GM19240 (cell line): ENCODE results near the gene CACNA2D3.
"Not testable (repeated sequence)": the region's sequence is repeated elsewhere in the genome, so short reads cannot be mapped to it uniquely, and the experiment has no call there.

ENCODE experiments used
- DNase-seq: peaks from one replicate; pipeline ENCODE4 v3.0.0; 2011; ENCODE audit warnings: low spot score; ENCODE audit not compliant: insufficient read length

CACNA2D3 gene

DNA sequence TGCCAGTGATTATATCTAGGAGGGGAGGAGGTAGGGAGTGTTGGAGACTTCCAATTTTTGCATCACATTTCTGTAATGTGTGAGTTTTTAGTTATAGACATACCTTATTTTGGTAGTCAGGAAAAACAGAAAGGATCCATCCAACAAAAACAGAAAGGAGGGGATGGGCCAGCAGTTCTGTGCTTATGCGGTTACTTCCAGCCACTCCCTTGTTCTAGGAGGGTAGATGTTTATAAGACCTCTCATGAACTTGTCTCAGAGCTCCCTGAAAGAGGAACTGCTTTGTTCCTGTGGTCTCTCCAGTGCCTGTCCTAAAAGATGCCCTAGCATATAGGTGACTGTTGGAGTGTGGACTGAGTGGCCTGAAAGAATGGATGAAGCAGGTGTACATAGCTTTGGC, 323.3 kb downstream of the CACNA2D3 start:
- DNase-seq = no peak

DNA sequence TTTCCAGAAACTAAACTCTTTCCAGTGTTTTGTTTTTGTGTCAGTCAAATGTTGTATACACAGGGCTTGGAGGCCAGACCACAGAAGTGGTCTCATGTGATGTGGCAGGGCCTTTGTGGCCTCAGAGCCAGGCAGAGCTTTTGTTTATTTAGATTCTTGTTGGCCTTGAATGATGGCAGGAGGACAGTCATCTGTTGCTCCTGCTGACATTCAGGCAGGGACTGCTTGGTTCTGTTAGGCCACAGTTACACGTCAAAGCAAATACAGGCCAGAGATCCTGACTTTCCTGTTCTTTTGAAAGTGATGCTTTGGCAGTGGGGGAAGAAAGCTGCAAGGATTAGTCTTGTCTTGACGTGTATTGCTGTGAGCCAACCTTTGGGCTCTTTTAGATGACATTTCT, 325.1 kb downstream of the CACNA2D3 start:
- DNase-seq = no peak

DNA sequence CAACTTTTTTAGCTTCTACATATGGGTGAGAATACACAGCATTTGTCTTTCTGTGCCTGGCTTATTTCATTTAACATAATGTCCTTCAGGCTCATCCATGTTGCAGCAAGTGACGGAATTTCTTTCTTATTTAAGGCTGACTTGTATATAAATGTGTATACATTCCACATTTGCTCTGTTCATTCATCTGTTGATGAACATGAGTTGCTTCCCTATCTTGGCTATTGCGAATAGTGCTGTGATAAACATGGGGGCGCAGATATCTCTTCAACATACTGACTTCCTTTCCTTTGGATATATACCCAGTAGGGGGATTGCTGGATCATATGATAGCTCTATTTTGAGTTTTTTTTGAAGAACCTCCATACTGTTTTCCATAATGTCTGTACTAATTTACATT, 332.5 kb downstream of the CACNA2D3 start:
- no peak for DNase-seq

DNA sequence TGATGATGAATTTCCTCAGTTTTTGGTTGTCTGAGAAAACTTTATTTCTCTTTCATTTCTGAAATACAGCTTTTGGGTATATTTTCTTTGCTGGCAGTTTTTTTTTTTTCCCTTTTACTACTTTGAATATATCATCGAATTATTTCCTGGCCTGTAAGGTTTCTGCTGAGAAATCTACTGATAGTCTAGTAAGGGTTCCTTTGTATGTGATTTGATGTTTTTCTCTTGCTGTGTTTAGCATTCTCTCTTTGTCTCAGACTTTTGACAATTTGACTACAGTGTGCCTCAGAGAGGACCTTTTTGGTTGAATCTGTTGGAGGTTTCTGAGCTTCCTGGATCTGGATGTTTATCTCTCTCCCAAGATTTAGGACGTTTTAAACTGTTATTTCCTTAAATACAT, 336.0 kb downstream of the CACNA2D3 start:
- no peak for DNase-seq

DNA sequence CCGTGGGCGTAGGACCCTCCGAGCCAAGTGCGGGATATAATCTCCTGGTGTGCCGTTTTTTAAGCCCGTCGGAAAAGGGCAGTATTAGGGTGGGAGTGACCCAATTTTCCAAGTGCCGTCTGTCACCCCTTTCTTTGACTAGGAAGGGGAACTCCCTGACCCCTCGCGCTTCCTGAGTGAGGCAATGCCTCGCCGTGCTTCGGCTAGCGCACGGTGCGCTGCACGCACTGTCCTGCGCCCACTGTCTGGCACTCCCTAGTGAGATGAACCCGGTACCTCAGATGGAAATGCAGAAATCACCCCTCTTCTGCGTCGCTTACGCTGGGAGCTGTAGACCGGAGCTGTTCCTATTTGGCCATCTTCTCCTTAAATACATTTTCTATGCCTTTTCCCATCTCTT, 342.2 kb downstream of the CACNA2D3 start:
- not testable (repeated sequence) for DNase-seq

DNA sequence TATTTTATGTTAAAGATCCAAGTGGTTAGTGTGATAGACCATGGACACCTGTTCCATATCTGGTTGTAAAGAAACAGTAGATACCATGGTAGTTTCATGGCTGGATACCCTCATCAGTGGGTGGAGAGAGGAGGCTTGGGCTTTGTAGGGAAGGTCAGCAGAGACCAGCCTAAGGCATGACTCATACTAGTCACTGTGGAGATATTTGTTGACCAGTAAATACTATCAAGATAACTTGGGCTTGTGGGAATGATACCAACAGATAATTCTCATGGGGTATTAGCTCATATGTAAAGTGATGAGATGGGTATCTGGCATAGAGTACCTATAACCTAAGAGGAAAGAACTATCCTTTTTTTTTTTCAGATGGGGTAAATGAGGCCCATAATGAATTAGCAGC, 354.5 kb downstream of the CACNA2D3 start:
- no peak for DNase-seq

DNA sequence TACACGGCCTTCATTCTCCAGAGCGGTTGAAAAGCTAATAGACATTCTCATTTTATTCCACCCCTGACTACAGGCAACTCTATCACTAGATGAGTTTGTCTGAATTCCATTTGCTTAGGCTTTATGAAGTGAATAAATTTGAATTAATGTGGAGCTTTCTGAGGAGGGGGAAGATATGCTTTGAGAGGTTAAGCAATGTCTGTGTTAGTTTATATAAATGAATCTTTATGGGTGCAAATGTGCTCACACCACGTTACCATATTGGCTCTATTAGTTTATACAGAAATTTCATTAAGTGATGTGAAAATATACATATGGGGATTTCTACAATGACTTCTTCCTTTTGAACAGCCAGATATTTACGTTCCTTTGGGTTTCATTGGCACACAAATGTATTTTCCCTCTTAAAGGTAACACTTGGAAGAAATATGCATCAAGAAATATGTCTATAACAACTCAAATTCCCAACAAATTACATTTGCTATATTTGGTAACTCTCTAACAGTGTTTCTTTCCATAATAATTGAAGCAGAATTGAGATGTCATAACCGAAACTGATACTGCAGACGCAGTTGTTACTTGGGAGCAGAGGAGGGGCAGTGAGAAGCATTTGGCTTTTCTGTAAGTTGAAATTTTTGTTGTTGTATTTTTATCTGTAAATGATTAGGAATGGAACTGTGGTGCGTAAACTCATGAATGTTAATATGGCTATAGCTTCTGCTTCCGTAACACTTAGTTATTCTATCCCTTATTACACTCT, 359.4 kb downstream of the CACNA2D3 start:
- no peak for DNase-seq

DNA sequence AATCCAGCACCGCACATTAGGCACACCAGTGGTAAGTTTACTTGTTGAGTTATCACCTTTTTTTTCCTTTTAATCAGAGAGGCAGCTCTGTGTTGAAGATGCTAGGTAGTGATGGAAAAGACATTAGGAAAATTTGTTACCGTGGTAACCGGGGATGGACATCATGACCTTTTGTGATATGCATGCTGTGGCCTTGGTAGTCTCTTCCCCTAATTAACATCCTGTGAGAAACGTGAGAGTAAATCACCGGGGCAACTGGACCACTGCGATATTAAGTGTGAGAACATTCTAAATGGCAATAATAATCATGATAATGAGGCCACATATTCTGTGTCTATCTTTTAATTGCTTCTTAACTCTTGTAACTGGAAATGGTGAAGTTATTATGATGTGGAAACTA, 362.0 kb downstream of the CACNA2D3 start:
- no peak for DNase-seq

DNA sequence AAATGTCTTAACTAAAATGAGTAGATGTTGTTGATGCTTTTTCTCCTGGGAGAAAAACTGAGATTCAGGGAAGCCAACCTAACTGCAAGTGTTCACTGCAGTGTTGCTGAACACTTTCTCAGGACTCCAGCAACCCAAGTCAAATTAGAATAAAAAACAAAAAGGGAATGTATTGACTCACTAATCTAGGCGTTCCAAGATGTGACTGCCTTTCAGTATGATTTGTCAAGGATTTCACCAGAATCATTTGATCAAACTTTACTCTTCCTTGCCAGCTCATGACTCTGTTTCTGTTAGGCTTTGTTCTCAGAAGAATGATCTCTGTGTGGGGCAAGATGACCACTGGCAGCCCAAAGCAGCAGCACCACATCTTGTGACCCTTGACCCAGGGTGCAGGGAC, 364.0 kb downstream of the CACNA2D3 start:
- no peak for DNase-seq

DNA sequence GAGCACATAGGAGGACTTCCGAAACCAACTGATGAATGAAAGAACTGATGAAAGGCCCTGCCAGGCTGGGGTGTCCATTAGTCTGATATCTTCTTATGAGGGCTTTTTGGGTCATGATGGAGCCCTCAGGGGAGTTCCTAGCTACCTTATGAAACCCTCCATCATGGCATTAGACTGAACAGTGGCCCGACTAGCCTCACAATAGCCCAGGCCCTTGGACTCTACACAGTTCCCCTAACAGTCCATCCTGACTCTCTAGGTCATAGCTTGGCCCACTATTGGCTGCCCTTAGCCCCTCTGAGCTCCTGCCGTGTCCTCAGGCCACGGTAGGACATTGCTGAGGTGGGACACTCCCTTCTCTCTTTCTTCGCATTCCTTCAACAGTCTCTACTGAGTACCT, 365.9 kb downstream of the CACNA2D3 start:
- no peak for DNase-seq

DNA sequence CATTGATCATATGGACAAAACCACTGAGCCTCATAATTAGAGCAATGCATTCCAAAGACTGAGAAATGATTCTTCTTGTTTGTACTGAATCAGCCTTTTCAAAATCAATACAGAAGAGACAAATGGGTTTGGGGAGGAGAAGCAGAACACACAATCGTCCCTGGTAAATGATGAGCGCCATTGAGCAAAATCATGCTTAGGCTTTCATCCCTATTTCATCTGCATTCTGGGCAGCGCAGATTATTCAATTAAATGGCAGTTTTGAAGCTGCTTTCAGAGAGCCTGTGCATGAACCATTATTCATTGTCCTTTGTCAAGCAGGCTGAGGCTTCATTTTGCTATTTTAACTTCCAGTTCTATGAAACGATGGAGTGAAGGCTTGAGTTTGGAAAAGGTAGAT, 371.9 kb downstream of the CACNA2D3 start:
- no peak for DNase-seq

DNA sequence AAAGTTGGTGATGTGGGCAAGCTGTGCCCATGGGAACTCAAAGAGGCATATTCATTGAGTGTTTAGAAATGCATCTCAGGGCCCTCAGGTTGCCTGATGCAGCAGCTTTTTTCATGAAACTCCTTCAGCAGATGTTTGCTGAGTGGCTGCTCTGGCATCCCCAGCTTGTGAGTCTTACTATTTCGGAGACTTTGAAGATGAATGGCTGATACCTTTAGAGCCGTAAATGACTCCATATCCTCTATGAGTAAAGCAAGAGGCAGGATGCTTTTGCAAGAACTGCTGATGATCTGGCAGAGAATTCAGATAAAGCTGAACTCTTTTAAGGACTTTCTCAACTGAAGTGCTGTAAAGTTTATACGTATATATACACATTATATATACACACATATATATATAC, 384.3 kb downstream of the CACNA2D3 start:
- DNase-seq = no peak

DNA sequence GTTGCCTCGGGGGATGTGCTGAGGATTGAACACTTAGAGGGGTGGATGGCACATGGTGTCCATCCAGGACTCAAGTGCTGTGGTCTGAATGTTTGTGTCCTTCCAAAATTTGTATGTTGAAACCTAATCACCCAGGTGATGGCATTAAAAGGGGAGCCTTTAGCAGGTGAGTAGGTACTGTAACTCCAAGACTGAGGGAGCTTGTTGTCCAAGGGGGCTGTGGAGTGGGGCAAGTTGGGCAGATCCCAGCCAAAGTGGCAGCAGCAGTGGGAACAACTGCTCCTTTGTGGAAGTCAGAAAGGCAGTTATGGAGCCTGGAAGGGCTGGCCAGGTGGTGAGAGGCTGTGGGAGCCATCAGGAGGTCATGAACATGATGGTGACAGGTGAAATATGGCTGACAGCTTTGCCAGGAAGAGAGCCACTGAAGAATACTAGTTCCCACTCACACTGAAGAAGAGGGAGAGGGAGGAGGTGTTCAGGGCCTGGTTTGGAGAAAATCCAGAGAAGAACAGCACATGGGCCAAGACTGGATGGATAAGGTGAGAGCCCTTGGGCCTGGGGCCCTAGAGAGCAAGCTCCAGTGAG, 385.6 kb downstream of the CACNA2D3 start:
- no peak for DNase-seq

DNA sequence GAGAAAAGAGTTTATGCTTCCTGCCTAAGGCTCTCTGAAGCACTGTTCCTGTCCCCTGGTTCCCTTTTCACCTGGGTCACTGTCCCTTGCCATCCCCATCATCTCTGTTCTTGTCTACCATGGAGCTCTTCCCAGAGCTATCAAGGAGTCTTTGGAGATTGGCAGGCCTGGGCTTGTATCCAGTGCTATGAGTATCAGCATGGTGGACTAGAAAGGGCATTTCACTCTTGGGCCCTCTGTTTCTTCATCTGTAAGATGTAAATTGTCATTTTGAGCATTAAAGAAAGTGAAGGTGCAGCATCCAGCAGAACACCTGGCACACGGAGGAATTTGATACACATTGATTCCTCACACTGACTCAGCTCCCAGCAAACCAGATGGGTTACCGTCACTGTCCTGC, 388.2 kb downstream of the CACNA2D3 start:
- no peak for DNase-seq

DNA sequence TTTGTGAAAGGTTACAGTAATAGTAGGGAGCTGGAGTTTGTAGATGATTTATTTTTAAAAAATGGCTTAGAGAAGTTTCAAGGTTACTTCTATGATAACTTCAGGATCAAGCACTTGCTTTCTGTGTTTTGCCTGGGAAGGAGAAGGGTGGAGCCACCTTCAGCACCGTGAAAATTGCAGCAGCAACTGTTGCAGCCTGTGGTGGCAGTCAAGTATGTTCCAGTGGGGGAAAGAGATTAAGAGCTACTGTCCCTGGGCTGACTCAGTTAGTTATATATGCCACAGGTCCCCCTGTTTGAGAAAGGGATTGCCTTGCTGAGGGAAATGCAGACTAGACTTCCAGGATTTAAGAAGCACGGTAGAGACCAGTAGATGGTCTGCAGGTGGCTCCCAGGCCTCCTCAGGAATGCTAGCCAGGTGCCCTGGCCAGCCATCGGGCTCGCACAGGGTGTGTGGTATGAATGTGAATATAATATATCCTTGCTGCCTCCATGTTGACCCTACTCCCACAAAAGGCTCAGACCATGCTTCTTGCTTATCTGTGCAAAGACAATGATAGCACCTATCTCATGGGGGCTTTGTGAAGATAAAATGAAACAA, 389.5 kb downstream of the CACNA2D3 start:
- DNase-seq = no peak

DNA sequence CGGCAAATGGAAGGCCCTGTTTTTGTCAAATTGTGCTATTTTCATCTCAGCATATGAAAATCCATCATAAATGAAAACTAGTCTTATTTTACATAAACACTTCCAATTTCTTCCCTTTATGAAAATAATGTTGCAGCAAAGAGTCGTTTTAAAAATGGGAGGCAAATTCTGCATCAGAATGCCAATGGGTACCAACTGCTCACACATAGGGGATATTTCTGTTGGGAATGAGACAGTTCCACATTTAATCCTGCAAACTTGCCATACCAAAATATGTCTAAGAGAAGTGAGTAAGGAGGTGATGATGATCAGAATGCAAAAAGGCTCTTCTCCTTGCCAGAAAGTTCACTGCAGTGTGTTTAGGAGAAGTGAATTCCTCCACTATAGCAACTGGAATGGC, 391.7 kb downstream of the CACNA2D3 start:
- no peak for DNase-seq

DNA sequence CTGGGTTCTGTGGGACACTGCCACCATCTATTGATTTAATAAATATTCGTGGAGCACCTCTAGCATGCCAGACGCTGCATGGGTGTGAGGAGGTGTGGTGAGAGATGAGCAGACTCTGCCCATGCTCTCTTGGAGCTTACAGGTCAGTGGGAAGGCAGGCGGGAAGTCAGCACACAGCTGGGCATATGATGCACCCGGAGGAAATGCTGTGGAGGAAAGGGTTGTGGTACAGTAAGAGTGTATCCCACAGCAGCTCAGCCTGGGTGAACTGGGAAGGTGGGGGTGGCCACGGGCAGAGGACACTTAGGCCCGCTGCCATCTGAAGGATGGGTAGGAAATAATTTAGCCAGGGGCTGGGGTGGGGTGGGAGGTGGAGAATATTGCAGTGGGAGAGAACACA, 392.1 kb downstream of the CACNA2D3 start:
- no peak for DNase-seq

DNA sequence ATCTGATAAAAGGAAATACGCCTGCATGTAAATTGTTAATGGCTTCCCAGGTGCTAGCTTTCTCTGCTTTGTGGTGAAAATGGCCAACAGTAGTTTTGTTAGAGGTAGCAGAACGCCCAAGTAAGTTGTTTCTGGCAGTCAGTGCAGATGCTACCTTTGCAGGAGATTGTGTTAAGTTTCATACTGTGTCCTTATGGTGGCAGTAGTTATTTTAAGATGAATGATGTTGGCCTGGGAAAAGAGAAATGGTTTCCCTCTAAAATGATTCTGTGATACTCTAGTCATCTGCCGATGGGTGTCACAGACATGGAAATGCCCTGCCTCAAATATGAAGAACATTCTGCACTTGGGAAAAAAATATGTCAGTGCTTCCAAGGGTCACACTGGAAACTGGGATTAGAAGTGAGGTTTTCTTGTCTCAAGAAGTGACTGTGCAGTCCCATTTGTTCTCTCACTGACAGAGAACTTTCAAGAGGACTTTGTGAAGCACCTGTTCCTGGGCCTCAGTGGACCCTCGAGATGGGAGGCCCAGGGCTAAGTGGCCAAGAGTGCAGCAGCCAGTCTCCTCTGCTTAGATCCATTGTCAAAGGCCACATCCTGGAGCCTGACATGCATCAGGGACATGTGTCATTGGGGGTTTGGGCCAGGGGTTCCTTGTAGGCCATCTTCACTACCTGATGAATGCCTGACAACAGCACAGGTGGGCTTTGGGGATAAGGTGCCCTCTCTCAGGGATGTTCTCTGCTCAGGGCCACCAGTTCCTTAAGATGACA, 393.3 kb downstream of the CACNA2D3 start:
- DNase-seq = no peak

DNA sequence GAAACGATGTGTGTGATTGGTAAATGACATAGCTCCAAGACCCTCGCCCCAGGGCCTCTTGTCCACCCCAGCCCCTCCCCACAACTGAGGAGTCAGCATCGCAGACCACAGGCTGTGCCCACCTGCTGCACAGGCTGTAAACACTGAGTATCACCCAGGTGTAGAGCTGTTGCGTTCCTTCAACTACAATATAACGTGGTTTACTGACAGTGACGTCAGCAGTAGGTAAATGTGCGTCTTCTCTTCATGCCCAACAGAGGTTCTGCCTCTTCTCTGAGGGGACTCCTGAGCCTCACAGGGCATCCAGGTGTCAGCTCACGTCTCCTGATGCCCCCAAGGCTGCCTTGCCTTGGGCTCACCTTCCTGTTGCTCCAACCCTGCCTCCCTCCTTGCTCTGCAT, 395.1 kb downstream of the CACNA2D3 start:
- DNase-seq = no peak

DNA sequence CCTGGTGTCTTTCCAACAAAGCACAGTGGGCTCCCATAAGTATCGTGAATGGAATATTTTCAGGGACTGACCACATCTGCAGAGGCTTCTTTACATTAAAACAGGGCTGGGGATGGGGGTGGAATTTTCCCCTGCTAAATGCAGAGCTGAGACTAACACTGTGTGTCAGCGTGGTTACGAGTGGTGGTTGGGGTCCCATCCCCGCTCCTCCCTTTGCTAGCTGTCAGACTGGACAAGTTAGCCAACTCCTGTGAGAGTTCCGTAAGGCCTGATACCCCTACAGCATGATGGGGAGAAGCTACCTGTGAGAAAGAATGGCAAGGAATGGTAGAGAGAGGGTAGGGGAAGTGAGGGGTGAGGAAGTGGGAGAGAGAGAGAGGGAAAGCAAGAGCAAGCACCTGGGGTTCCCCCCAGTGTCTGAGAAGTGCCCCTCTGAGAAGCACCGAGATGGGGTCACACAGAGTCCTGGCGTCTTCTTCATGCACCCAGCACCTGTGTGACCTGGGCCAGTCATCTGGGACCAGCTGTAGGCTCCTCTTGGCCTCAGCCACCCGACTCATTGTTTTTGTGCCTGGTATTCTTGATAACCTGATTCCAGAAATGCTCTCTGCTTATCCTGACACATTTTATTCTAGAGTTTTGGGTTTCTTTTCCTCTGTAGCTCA, 395.8 kb downstream of the CACNA2D3 start:
- no peak for DNase-seq

DNA sequence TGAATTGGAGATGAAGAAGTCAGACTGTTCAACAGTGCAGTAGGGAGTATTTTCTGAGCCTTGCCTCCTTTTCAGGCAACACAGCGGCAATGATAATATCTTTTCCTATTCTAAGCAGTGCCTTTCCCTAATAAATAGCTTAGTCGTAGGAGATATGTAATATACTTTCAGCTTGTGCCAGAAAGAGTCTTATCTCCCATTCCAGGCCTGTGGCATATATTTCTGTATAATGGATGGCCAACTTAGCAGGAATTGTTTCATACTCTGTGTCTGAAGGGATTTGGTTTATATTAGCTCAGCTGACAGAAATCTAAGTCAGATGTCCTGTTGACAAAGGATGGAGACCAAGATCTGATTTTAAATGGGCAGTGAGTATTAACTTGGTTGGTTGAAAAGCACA, 397.1 kb downstream of the CACNA2D3 start:
- DNase-seq = no peak

DNA sequence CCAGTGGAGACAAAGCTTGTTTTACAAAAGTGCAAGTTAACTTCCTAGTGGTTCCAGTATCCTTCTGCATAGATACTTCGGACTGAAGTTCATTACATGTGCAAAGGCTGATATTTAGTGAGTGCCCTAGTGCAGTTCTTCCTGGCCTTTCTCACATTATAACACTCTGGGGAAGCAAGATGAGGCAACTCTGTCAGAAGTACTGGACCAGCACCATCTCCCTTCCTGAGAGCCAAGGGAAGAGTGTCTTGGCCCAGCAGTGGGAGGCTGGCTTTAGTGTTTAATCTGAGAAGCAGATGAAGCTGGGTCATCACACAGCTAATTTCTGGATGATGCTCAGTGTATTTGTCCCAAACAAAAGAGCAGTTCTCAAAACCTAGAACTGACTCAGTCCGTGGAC, 397.7 kb downstream of the CACNA2D3 start:
- DNase-seq = no peak
